Measurements from ENCODE around the gene KRTAP10-10.
"Not testable (repeated sequence)": the region's sequence is repeated elsewhere in the genome, so short reads cannot be mapped to it uniquely, and the experiment has no call there.

The KRTAP10-10 gene

DNA sequence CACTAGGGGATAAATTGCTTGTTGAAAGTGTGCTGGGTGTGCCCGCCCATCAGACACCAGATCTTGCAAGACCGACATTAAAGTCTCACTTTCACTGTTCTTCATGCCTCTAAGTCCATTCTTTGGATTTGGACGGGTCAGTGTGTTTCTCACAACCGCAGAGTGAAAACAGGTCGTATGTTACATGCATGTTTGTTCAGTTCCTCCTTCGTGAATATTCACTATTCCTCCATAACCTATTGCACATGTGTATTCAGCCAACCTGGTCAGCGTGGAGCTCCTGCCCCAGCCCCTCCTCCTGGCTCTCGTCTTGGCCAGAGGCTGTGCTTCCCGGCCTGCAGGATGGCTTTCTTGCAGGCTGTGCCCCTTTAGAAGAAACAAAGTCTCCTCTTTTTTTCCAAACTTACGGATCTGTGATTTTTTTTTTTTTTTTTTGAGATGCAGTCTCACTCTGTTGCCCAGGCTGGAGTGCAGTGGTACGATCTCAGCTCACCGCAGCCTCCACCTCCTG is 42.7 kb upstream of the KRTAP10-10 start:
- Histone ChIP-seq H3K4me3 (no peak overlapping the region), H3K4me1 (peaks cover 33% of the 10 kb centered on the region), H4K20me1 (no peaks in the 10 kb centered on the region), H3K9me3 (no peaks in the 10 kb centered on the region), H3K36me3 (no peaks in the 10 kb centered on the region), H3K9ac (no peak overlapping the region), H3K4me2 (peak overlapping the region; percentile 82), H3K27me3 (no peaks in the 10 kb centered on the region), H3K27ac (peak overlapping the region; percentile 61; the same call in 1 of the 2 replicates)
- TF ChIP-seq Cebpa-rat (IDR thresholded peaks at IDR 0.05), result no peak

DNA sequence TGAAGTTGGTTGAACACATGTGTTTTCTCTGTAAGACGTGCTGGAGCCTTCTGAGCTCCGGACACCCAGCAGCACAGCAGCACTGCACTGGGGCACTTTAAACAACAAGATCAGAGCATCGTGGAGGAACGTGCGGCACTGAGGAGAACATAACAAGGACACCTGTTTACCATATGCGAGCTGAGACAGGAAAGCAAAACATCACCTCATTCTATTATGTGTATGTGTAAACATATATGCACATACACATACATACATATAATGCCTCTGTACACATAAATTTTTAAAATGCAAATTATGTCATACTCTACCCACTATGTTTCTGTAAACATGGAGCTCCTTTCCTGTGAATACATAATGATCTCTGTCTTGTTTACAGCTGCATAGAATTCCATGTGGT is 41.6 kb upstream of the KRTAP10-10 start:
- no peaks in the 10 kb centered on the region for H3K36me3 ChIP-seq
- no peaks in the 10 kb centered on the region for H4K20me1 ChIP-seq
- peak overlapping the region; percentile 82; the same call in 1 of the 2 replicates for H3K4me2 ChIP-seq
- H3K27me3 ChIP-seq, result no peaks in the 10 kb centered on the region
- H3K9ac ChIP-seq, result no peak overlapping the region
- no peak for TF ChIP-seq Cebpa-rat (IDR thresholded peaks at IDR 0.05)
- no peak overlapping the region for H3K27ac ChIP-seq
- no peaks in the 10 kb centered on the region for H3K9me3 ChIP-seq
- peaks cover 33% of the 10 kb centered on the region for H3K4me1 ChIP-seq
- H3K4me3 ChIP-seq, result no peak overlapping the region

DNA sequence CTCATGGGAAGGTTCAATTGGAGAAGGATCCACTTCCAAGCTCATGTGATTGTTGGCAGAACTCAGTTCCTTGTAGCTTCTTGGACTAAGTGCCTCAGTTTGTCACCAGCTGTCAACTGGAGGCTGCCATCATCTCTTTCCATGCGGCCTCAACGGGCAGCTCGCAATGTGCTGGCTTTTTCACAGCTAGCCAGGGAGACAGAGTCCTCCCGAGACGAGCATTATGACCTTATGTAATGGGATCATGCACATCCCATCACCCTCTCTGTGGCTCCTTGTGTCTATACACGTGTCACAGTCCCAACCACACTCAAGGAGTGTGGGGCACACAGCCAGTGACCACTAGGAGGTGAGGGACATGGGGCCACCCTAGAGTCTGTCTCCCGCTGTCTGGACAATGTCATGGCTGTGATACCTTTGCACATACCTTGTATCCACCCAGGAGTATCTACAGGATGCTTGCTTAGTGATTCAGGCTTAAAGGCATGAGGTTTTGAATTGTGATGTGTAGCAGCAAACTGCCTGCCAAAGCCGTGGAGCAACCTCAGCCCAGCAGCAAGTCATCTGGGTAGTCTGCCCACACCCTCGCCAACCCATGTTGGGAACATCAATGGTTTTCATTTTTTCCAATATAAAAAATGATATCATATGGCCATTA is 41.0 kb upstream of the KRTAP10-10 start:
- no peaks in the 10 kb centered on the region for H3K36me3 ChIP-seq
- no peak overlapping the region for H3K9ac ChIP-seq
- no peak overlapping the region for H3K4me3 ChIP-seq
- H4K20me1 ChIP-seq, result no peaks in the 10 kb centered on the region
- TF ChIP-seq Cebpa-rat (IDR thresholded peaks at IDR 0.05), result no peak
- no peaks in the 10 kb centered on the region for H3K27me3 ChIP-seq
- no peak overlapping the region for H3K27ac ChIP-seq
- H3K4me1 ChIP-seq, result peaks cover 33% of the 10 kb centered on the region
- no peak overlapping the region for H3K4me2 ChIP-seq
- H3K9me3 ChIP-seq, result no peaks in the 10 kb centered on the region

DNA sequence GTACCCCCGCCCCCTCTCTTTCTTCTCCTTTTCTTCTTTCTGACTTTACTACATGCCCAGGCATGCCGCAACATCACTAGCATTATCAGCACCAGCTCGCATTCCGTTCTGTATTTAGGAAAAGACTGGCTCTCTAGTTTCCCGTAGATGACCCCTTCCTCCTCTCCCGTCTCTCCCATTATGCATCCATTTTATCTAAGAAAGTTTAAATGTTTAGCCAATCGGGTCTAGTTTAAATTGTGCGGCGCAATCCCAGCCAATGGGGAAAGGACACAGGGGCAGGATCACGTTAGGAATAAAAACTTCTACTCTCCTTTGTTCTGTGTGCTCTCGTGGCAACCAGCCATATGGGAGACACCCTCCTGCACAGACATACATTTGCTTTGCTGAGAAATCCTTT is 39.1 kb upstream of the KRTAP10-10 start:
- H4K20me1 ChIP-seq, result no peaks in the 10 kb centered on the region
- peaks cover 24% of the 10 kb centered on the region for H3K4me1 ChIP-seq
- no peak for TF ChIP-seq Cebpa-rat (IDR thresholded peaks at IDR 0.05)
- H3K27me3 ChIP-seq, result no peaks in the 10 kb centered on the region
- no peaks in the 10 kb centered on the region for H3K9me3 ChIP-seq
- no peak overlapping the region for H3K9ac ChIP-seq
- no peak overlapping the region for H3K4me2 ChIP-seq
- H3K27ac ChIP-seq, result no peak overlapping the region
- H3K4me3 ChIP-seq, result no peak overlapping the region
- H3K36me3 ChIP-seq, result no peaks in the 10 kb centered on the region

DNA sequence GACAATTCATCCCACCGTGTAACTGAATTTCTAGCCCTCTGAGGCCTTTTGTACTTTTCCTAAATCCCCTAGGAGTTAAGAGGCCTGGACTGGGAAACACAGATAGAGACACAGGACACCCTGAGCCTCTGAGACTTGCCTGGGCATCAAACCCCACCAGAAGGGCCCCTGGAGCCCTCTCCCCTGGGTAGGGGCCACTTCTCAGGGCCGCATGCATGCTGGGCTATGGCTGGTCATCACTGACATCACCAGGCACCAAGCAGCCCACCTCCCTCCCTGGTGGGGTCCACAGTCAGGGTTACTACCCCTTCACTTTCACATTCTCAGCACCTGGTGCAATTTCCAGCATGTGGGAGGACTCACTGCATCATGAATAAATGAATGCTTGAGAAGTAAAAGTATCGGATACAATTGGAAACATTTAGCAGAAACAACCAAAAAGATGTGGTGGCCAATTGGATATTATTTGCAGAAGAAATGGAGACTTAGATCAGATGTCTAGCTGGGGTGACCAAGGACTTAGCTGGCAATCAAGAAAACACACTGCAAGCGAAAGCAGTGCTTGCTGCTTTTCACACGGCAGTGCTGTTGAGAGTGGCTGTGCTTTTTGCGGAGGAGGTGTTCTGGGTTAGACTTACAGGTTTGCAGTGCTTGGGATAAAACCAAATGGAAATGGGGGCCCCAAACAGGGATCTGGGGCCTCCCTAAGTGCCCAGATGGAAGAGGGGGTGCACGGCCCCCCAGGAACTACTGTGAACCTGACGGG is 37.7 kb upstream of the KRTAP10-10 start:
- Histone ChIP-seq H3K4me2 (no peak overlapping the region), H3K9me3 (peaks cover 7% of the 10 kb centered on the region), H3K36me3 (no peaks in the 10 kb centered on the region), H3K9ac (no peak overlapping the region), H3K4me1 (peaks cover 10% of the 10 kb centered on the region), H3K27ac (no peak overlapping the region), H4K20me1 (no peaks in the 10 kb centered on the region), H3K4me3 (no peak overlapping the region), H3K27me3 (no peaks in the 10 kb centered on the region)
- no peak for TF ChIP-seq Cebpa-rat (IDR thresholded peaks at IDR 0.05)

DNA sequence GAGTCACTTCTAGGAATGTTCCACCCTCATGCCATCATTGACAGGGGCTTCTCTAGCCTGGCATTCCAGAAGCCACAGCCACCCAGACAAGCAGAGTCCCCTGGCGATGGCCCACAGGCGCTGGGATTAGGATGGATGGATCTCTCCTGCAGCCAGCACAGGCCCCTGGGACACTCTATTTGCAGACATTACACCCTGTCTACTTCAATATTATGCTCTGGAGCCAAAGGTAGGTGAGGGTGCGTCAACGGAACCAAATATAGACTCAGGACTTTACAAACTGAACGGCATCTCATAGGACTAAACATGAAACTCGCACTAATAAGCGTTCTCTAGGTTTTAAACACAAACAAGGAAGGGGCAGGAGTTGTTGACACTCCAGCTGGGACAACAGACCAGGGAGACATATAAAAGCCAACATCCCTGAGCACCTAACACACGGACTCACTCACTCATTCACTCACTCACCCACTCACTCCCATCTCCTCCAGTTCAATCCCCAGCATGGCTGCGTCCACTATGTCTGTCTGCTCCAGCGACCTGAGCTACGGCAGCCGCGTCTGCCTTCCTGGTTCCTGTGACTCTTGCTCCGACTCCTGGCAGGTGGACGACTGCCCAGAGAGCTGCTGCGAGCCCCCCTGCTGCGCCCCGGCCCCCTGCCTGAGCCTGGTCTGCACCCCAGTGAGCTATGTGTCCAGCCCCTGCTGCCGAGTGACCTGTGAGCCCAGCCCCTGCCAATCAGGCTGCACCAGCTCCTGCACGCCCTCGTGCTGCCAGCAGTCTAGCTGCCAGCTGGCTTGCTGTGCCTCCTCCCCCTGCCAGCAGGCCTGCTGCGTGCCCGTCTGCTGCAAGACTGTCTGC is 36.8 kb upstream of the KRTAP10-10 start, which contains the start of gene KRTAP10-7:
TSS of gene KRTAP10-7 (plus strand) at position 480 of the 861 bp plus-strand sequence. CDS start at position 505, 25 bp downstream.
- not testable (repeated sequence) for H3K4me2 ChIP-seq, H3K27me3 ChIP-seq, H3K4me3 ChIP-seq, H3K27ac ChIP-seq, H4K20me1 ChIP-seq, H3K4me1 ChIP-seq, H3K9ac ChIP-seq, H3K36me3 ChIP-seq
- peaks cover 11% of the 10 kb centered on the region for H3K9me3 ChIP-seq

DNA sequence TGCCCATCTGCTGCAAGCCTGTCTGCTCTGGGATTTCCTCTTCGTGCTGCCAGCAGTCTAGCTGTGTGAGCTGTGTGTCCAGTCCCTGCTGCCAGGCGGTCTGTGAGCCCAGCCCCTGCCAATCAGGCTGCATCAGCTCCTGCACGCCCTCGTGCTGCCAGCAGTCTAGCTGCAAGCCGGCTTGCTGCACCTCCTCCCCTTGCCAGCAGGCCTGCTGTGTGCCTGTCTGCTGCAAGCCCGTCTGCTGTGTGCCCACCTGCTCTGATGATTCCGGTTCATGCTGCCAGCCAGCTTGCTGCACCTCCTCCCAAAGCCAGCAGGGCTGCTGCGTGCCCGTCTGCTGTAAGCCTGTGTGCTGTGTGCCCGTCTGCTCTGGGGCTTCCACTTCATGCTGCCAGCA is 36.1 kb upstream of the KRTAP10-10 start:
- not testable (repeated sequence) for H4K20me1 ChIP-seq, H3K36me3 ChIP-seq, H3K4me3 ChIP-seq, H3K9ac ChIP-seq, H3K4me1 ChIP-seq, H3K27ac ChIP-seq, H3K4me2 ChIP-seq, H3K27me3 ChIP-seq
- peaks cover 11% of the 10 kb centered on the region for H3K9me3 ChIP-seq

DNA sequence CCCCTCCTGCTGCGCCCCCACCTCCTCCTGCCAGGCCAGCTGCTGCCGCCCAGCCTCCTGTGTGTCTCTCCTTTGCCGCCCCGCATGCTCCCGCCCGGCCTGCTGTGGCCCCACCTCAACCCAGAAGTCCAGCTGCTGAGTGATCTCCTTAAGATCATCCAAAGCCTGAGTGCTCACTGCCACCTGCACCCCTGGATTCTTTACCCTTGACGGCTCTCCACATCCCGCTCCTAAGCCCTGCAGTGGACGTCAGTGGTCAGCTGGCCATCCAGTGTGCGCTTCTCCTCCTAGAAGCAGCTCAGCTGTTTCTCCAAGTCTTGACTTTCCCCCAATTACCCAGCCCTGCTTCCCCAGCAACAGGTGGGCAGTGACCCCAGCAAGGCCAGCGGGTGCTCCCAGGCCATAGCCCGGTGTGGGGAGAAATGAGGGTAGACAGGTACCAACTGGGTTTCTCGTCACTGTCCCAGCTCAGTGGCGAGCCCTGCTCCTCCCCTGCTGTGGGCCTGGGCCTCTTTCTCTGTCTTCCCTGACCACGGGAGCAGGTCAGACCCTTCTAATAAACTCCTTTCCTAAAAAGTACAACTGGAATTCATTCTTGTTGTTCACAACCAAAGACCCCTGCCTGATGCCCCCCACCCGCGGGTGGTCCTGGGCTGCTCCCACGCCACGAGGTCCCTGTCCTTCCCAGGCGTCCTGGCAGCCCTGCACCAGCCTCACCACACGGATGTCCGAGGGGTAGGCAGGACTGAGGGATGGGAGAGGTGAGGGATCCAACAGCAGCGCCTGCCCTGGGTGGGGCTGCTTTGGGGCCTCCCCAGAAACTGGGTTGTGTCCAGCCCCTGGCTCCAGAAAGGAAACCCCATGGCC is 35.3 kb upstream of the KRTAP10-10 start:
- Histone ChIP-seq H3K27me3 (no peaks in the 10 kb centered on the region), H4K20me1 (no peaks in the 10 kb centered on the region), H3K4me1 (no peaks in the 10 kb centered on the region), H3K4me2 (no peak overlapping the region), H3K4me3 (no peak overlapping the region), H3K27ac (no peak overlapping the region), H3K36me3 (no peaks in the 10 kb centered on the region), H3K9ac (no peak overlapping the region), H3K9me3 (peaks cover 11% of the 10 kb centered on the region)
- TF ChIP-seq Cebpa-rat (IDR thresholded peaks at IDR 0.05), result no peak

DNA sequence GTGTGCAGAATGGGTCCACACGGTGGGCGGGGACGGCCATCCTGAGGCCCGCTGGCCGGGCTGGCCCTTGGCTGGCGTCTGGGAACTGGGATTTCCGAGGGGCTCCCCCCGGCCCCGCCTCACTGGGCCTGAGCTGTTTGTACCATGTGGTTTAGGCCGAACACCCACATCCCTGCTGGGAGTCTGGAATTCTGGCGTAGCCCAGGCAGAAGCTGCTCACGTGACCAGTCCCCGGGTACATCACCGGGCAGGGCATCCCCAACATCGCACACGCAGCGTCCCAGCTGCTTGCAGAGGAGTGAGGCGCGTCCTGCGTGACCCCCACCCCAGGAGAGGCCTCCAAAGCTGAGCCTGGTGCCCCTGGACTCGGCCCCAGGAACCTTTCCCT is 34.7 kb upstream of the KRTAP10-10 start:
- Histone ChIP-seq H3K4me2 (no peak overlapping the region), H3K27ac (no peak overlapping the region), H3K4me1 (no peaks in the 10 kb centered on the region), H4K20me1 (no peaks in the 10 kb centered on the region), H3K27me3 (no peaks in the 10 kb centered on the region), H3K36me3 (no peaks in the 10 kb centered on the region), H3K4me3 (no peak overlapping the region), H3K9me3 (peaks cover 11% of the 10 kb centered on the region), H3K9ac (no peak overlapping the region)
- TF ChIP-seq Cebpa-rat (IDR thresholded peaks at IDR 0.05), result no peak

All from BLaER1 (cell line).